Activated naive CD4-positive, alpha-beta T cell (primary cell): Measurements from ENCODE around the gene CTNNA1.

Experiments used
- DNase-seq, 4 experiments: peaks; one replicate each; lab custom pipeline; 2025; lab: John Stamatoyannopoulos, UW

CTNNA1 gene

GRCh38 chr5:138932171-138932810 lies 179.1 kb downstream of the CTNNA1 start:
- DNase-seq = no peak

- no peak for DNase-seq
These were observed 180.5 kb downstream of the CTNNA1 start for GRCh38 chr5:138933522-138934290.

DNA sequence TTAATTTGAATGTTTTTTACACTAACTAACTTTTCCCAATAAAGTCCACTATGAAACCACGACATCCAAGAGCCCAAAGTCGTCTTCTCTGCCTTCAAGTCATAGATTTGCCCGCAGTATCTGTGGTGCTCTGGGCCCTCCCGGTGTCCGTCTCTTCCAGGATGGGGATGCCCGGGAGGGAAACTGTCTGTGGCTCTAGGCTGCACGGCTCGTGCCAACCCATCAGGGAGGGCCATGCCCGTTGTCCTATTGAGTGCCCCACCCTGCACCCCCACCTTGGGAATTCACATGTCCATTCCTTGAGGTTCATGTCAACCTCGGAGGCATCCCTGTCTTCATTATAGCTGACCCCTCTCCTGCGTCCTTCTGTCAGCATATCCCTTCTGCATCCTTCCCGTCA lies 181.7 kb downstream of the CTNNA1 start:
- no peak for DNase-seq

DNA sequence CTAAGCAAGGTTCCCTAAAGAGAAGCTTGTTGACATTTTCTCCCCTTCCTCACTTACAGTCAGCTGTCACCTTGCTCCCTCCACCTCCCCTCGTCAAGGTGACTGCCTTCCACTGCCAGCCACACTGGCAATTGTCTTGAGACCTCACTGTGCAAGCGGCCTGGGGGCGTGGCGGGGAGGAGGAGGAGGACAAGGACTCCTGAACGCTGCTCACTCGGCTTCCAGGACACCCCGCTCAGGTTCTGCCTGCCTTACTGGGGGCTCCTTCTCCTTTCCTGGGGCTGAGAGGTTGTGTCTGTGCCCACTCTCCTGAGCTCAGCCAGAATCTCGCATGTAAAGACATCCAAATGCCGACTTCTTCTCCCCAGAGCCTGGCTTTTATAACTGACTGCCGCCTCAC lies 182.2 kb downstream of the CTNNA1 start:
- DNase-seq = no peak

GRCh38 chr5:138936225-138936967 lies 183.2 kb downstream of the CTNNA1 start:
- DNase-seq = no peak

GRCh38 chr5:138936968-138937345 lies 183.7 kb downstream of the CTNNA1 start:
- no peak for DNase-seq

- DNase-seq = no peak
These were observed 184.5 kb downstream of the CTNNA1 start for GRCh38 chr5:138937392-138938387.

GRCh38 chr5:138938526-138938925 lies 185.3 kb downstream of the CTNNA1 start:
- no peak for DNase-seq

- no peak for DNase-seq
These were observed 188.8 kb downstream of the CTNNA1 start for GRCh38 chr5:138942066-138942465.

DNA sequence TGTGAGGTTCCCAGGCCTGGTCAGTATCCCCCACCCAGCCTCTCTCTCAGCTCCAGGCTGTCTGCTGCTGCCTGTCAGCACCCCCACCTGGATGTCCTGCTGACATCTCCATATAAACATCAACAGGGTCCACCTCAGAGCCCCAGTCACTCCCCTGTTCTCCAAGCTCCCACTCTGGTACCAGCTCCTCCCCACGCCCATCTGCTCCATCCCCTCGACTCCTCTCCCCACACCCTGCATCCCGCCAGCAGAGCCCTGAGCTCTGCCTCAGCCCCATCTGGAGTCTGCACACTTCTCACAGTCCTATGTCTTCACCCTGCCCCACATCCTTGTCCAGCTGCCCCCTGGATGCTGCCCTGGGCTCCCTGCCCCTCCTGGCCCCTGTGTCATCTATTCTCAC lies 189.6 kb downstream of the CTNNA1 start:
- no peak for DNase-seq

DNA sequence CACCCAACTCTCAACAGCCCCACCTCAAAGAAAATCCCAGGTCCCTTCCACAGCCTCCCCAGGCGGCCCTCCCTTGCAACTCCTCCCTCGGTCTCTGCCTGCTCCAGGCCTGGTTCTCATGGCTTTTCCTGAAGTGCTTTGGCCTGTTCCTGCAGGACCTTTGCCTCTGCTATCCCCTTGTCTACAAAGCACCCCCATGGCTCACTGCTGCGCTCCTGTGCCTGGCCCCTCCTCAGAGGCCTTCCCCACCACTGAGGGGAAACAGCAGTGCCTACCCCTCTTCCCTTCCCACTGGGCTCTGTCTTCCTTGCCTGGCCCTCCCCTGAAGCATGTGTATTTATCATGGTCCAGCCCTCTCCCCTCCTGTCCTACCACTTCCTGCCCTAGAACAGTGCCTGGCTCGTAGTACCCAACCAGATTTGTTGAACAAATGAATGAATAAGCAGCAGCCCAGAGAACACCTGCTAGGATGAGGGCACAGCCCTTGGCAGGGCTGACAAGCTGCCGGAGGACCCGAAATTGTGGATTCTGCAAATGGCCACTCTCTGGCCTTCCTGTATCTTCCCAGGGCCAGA lies 190.5 kb downstream of the CTNNA1 start:
- DNase-seq = no peak

- DNase-seq = no peak
These were observed 191.5 kb downstream of the CTNNA1 start for GRCh38 chr5:138944527-138945322.

GRCh38 chr5:138945421-138946240 lies 192.4 kb downstream of the CTNNA1 start:
- DNase-seq = no peak

DNA sequence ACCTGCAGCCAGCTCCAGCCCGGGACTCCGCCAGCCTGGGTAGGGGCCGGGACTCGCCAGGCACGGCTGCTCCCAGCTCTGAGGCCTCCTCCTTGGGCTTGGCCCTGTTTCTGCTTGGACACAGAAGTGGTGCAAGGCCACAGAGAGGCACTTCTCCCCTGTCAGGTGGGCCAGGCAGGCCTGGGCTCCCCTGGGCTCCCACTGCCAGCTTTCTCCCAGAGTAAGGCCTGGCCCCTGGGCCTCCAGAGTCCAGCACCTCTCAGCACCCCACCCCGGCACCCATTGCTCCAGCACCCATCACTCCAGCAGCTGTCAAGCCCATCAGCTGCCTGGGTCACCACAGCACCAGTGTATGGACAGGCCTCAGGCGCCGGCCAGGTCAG lies 193.0 kb downstream of the CTNNA1 start:
- DNase-seq = no peak

DNA sequence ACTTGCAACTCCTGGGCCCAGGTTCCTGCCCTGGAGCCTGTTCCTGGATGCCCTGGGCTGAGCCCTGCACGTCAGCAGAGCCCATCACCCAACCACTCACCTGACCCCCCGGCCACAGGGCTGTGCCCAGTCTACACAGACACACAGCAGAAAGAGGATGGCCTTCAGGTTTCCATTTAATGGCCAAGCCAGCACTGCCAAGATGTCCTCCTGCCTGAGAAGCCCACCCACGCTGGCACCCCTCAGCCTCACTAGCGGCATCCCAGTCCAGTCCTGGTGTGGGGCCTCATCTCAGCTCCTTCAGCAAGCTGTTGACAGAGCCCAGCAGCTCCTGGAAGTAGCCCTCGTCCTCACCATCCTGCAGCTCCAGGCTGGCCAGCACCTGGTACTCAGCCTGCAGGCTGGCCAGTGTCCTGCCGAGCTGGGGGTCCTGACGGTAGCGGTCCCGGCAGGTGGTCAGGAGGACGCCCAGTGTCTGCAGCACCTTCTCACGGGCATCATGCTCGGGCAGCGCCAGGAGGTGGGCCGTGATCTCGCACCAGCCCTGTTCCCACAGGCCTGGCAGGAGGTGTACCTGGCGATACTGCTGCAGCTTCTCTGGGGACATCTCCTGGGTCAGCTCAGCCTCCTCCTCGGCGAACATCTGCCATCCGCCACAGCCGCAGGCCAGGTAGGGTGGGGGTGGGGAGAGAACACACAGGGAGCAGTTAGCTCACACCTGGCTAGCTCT lies 193.8 kb downstream of the CTNNA1 start:
- no peak for DNase-seq

- DNase-seq = no peak
These were observed 194.6 kb downstream of the CTNNA1 start for GRCh38 chr5:138947780-138948179.

DNA sequence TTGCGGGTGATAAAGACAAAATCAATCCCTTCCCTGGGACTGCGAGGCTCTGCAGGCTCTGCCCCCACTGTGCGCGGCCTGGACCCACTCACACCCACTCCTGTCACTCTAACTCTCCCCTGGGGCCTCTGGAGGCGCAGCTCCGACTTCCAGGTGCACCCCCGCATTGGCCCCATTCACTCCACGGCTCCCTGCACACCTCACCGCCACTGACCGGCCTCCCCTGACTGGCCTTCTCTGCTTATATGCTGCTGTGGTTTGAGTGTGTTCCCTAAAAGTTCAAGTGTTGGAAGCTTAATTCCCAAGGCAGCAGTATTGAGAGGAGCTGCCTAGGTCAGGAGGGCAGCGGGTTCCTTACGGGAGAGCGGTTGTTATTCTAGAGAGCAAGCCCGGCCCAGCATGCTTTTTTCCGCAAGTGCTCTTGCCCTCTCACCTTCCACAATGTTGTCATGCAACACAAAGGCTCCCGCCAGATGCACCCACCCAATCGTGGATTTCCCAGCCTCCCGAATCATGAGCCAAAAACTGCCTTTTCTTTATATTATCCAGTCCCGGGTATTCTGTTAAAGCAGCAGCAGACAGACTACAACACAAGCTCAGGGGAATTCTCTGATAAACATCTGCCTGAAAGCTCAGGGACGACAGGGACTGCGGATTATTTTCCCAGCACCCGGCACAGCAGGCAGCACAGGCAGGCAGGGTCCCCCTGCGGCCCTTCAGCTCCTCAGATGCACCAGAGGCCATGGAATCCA lies 195.4 kb downstream of the CTNNA1 start:
- DNase-seq = no peak

DNA sequence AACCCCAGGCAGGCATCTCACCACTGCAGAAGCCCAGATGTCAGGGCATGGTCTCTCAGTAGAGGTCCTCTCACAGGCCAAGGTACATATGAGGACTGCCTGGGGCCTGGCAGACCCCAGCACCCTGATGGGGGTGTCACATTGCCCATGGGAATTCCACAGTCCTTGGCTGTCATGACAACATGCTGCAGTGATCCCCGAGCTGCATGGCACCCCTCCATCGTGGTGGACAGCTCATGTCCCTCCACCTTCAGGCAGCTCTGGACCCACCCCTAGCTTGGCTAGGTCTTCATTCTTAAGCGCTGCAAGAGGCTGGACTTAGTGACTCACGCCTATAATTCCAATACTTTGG lies 196.0 kb downstream of the CTNNA1 start:
- DNase-seq = no peak
